IMR-90 (cell line): Measurements from ENCODE around the gene BRME1. TPM values are rescaled to one million over a fixed set of nuclear protein-coding genes. Genes with fewer than 3 reads are reported as not detected.

ENCODE experiments used
- CHD1 ChIP-seq: IDR thresholded peaks from 2 replicates; pipeline ENCODE4 v1.6.1; 2012; ENCODE audit warnings: low read depth, low read length, improper control_type of control experiment
- ELK1 ChIP-seq: fragments of 150-350 bp; IDR thresholded peaks from 2 replicates; pipeline ENCODE4 v1.6.1; 2016; ENCODE audit warnings: low read depth, mild to moderate bottlenecking, low read length, moderate library complexity, borderline replicate concordance
- MAZ ChIP-seq: IDR thresholded peaks from 2 replicates; pipeline ENCODE4 v1.6.1; 2012; ENCODE audit warnings: low read depth, mild to moderate bottlenecking, low read length, improper control_type of control experiment, moderate library complexity, borderline replicate concordance
- MXI1 ChIP-seq: IDR thresholded peaks from 2 replicates; pipeline ENCODE4 v1.6.1; 2012; ENCODE audit warnings: low read depth, mild to moderate bottlenecking, low read length, moderate library complexity, borderline replicate concordance
- POLR2A ChIP-seq: IDR thresholded peaks from 2 replicates; pipeline ENCODE4 v1.6.1; 2012; ENCODE audit warnings: mild to moderate bottlenecking, low read depth, low read length
- RAD21 ChIP-seq: IDR thresholded peaks from 2 replicates; pipeline ENCODE4 v1.6.1; 2012; ENCODE audit warnings: low read length, improper control_type of control experiment
- RCOR1 ChIP-seq: IDR thresholded peaks from 2 replicates; pipeline ENCODE4 v1.6.1; 2012; ENCODE audit warnings: mild to moderate bottlenecking, low read length, improper control_type of control experiment; ENCODE audit not compliant: insufficient replicate concordance
- RFX5 ChIP-seq: IDR thresholded peaks from 2 replicates; pipeline ENCODE4 v1.8.0; 2012; ENCODE audit warnings: low read depth, mild to moderate bottlenecking, low read length, moderate library complexity
- polyA plus RNA-seq, 3 experiments: library from polyadenylated mRNA; depleted of rRNA; stranded (reverse); fragments of >200 nt; gene quantifications; 2 replicates each; pipeline ENCODE4 v1.2.3, GENCODE V29; 2012; ENCODE audit warnings: low replicate concordance in 1 of 3
- total RNA-seq: library from RNA; depleted of rRNA; stranded (reverse); fragments of >200 nt; gene quantifications from 2 replicates; pipeline ENCODE4 v1.2.3, GENCODE V29; 2012

The BRME1 gene
- total and polyA plus RNA-seq, 2 of the 4 experiments (the other 2 are of a cell fraction): 0.18 to 0.38 TPM

DNA sequence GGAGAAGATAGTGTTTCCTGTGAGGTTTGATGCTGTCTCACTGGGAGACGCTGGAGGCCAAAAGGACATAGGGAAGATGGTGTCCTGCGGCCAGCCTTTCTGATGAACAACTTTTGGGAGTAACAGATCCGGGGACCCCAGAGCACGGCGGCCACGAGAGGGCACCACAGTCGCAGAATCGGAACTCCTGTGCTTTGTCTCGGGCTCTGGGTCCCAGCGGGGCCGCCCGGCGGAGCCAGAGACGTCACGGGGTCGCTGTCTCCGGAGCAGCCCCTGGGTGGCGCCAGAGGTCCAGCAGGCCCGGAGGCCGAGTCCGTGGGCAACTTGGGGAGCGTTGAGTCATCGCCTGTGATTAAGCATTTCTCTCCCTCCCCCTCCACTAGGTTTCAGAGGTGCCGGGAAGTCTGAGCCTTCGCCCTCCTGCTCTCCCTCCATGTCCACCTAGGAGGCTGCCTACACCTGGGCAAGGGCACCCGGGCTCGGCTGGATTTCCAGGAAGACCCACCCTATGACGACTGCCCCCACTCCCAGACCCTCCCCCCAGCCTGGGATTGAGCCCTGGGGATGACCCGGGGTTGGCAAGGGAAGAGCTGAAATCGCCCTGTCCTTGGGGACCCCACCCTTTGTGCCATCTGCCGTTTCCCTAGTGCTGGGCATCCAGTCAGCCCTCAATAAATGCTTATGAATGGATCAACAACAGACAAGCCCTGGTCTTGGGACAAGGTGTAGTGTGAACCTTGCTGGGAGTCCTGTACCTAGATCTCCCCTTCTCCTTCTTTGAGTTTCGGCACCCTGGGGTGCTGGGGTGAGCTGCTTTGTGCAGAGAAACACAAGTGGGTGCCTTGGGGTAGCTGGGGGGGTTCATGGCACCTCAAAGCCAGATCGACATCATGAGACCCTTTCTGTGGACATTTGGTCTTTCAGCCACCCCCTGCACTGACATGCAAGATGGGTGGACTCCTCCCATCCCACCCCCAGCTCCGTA, 25.6 kb downstream of the BRME1 start (continued):
- TF ChIP-seq ELK1: no peak
- TF ChIP-seq RCOR1: peak; percentile 53
- TF ChIP-seq MXI1: no peak
- peak; percentile 53; the same call in 1 of the 2 replicates for TF ChIP-seq POLR2A
- TF ChIP-seq RAD21: peak; percentile 99
- no peak; the same call in 1 of the 2 replicates for TF ChIP-seq CHD1
- TF ChIP-seq MAZ: peak; percentile 95
- no peak for TF ChIP-seq RFX5
